ENCODE results near the gene NPFF. TPM values are rescaled to one million over a fixed set of nuclear protein-coding genes. Genes with fewer than 3 reads are reported as not detected.

NPFF gene
- total and polyA plus RNA-seq, 2 donors (not counting 1 experiment from before 2014, with no cell fraction given) = not detected

GRCh38 chr12:53464685-53465418 is 42.4 kb downstream of the NPFF start:
- no peak for TF ChIP-seq EZH2 (IDR thresholded peaks at IDR 0.05; ENCODE audit: low read length, missing control alignments)
- no peak for TF ChIP-seq CTCF (conservative IDR thresholded peaks at IDR 0.05 in 1 of 2, IDR thresholded peaks at IDR 0.05 in 1 of 2; ENCODE audit: low read depth in 1 of 2, low read length in 2 of 2)
- no peaks in the 10 kb centered on the region for H4K20me1 ChIP-seq (ENCODE audit: control insufficient read depth, extremely low read depth, insufficient read depth, low read length)

GRCh38 chr12:53463802-53464560 is 43.3 kb downstream of the NPFF start:
- H3K4me1 ChIP-seq (ENCODE audit: control insufficient read depth, extremely low read depth, insufficient read depth, low read length) = peaks cover 4% of the 10 kb centered on the region
- H4K20me1 ChIP-seq (ENCODE audit: control insufficient read depth, extremely low read depth, insufficient read depth, low read length) = no peaks in the 10 kb centered on the region
- H2AFZ ChIP-seq (ENCODE audit: low read length) = no peak overlapping the region
- H3K27ac ChIP-seq (ENCODE audit: insufficient read depth, low read length) = no peak overlapping the region
- H3K9ac ChIP-seq (ENCODE audit: insufficient read depth, low read length) = no peak overlapping the region
- H3K27me3 ChIP-seq (ENCODE audit: control insufficient read depth, insufficient read depth, low read length) = no peaks in the 10 kb centered on the region
- H3K36me3 ChIP-seq (ENCODE audit: control insufficient read depth, insufficient read depth, low read length) = peaks cover 46% of the 10 kb centered on the region
- no peak overlapping the region for H3K4me3 ChIP-seq (replicated peaks in 1 of 4; ENCODE audit: control extremely low read depth in 1 of 4, insufficient read depth in 1 of 4, low read depth in 3 of 4, low read length in 4 of 4)
- peaks cover 84% of the 10 kb centered on the region for H3K79me2 ChIP-seq (ENCODE audit: control insufficient read depth, insufficient read depth, low read length)
- H3K9me3 ChIP-seq (ENCODE audit: control insufficient read depth, insufficient read depth, low read depth, low read length) = no peaks in the 10 kb centered on the region
- TF ChIP-seq CTCF (conservative IDR thresholded peaks at IDR 0.05 in 1 of 2, IDR thresholded peaks at IDR 0.05 in 1 of 2; ENCODE audit: low read depth in 1 of 2, low read length in 2 of 2) (no peak), EZH2 (IDR thresholded peaks at IDR 0.05; ENCODE audit: low read length, missing control alignments) (no peak)
- DNase-seq (ENCODE audit: low read depth in 2 of 2) = no peak
- H3K4me2 ChIP-seq (ENCODE audit: extremely low read depth, insufficient read depth, low read length) = no peak overlapping the region

More at GRCh38 chr12:53464685-53465418, 42.4 kb downstream of the NPFF start:
- Histone ChIP-seq H3K27ac (ENCODE audit: insufficient read depth, low read length) (no peak overlapping the region), H3K4me2 (ENCODE audit: extremely low read depth, insufficient read depth, low read length) (no peak overlapping the region), H3K9ac (ENCODE audit: insufficient read depth, low read length) (no peak overlapping the region), H3K79me2 (ENCODE audit: control insufficient read depth, insufficient read depth, low read length) (peaks cover 78% of the 10 kb centered on the region), H3K4me3 (replicated peaks in 1 of 4; ENCODE audit: control extremely low read depth in 1 of 4, insufficient read depth in 1 of 4, low read depth in 3 of 4, low read length in 4 of 4) (no peak overlapping the region), H3K9me3 (ENCODE audit: control insufficient read depth, insufficient read depth, low read depth, low read length) (no peaks in the 10 kb centered on the region), H2AFZ (ENCODE audit: low read length) (no peak overlapping the region), H3K36me3 (ENCODE audit: control insufficient read depth, insufficient read depth, low read length) (peaks cover 42% of the 10 kb centered on the region), H3K4me1 (ENCODE audit: control insufficient read depth, extremely low read depth, insufficient read depth, low read length) (peaks cover 4% of the 10 kb centered on the region), H3K27me3 (ENCODE audit: control insufficient read depth, insufficient read depth, low read length) (no peaks in the 10 kb centered on the region)
- DNase-seq (ENCODE audit: low read depth in 2 of 2) = no peak

GRCh38 chr12:53462935-53463334 is 44.3 kb downstream of the NPFF start:
- H2AFZ ChIP-seq (ENCODE audit: low read length) = no peak overlapping the region
- no peaks in the 10 kb centered on the region for H4K20me1 ChIP-seq (ENCODE audit: control insufficient read depth, extremely low read depth, insufficient read depth, low read length)
- DNase-seq (ENCODE audit: low read depth in 2 of 2) = no peak
- no peak overlapping the region for H3K27ac ChIP-seq (ENCODE audit: insufficient read depth, low read length)
- H3K4me1 ChIP-seq (ENCODE audit: control insufficient read depth, extremely low read depth, insufficient read depth, low read length) = peaks cover 4% of the 10 kb centered on the region
- H3K4me2 ChIP-seq (ENCODE audit: extremely low read depth, insufficient read depth, low read length) = no peak overlapping the region
- no peak overlapping the region for H3K9ac ChIP-seq (ENCODE audit: insufficient read depth, low read length)
- H3K27me3 ChIP-seq (ENCODE audit: control insufficient read depth, insufficient read depth, low read length) = no peaks in the 10 kb centered on the region
- H3K79me2 ChIP-seq (ENCODE audit: control insufficient read depth, insufficient read depth, low read length) = peaks cover 85% of the 10 kb centered on the region
- no peak for TF ChIP-seq CTCF (conservative IDR thresholded peaks at IDR 0.05 in 1 of 2, IDR thresholded peaks at IDR 0.05 in 1 of 2; ENCODE audit: low read depth in 1 of 2, low read length in 2 of 2)
- TF ChIP-seq EZH2 (IDR thresholded peaks at IDR 0.05; ENCODE audit: low read length, missing control alignments) = no peak
- no peak overlapping the region for H3K4me3 ChIP-seq (replicated peaks in 1 of 4; ENCODE audit: control extremely low read depth in 1 of 4, insufficient read depth in 1 of 4, low read depth in 3 of 4, low read length in 4 of 4)
- no peaks in the 10 kb centered on the region for H3K9me3 ChIP-seq (ENCODE audit: control insufficient read depth, insufficient read depth, low read depth, low read length)
- H3K36me3 ChIP-seq (ENCODE audit: control insufficient read depth, insufficient read depth, low read length) = peaks cover 41% of the 10 kb centered on the region

Data from fibroblast of lung (primary cell).